ENCODE data around the gene ANKS1B.

The ANKS1B gene

DNA sequence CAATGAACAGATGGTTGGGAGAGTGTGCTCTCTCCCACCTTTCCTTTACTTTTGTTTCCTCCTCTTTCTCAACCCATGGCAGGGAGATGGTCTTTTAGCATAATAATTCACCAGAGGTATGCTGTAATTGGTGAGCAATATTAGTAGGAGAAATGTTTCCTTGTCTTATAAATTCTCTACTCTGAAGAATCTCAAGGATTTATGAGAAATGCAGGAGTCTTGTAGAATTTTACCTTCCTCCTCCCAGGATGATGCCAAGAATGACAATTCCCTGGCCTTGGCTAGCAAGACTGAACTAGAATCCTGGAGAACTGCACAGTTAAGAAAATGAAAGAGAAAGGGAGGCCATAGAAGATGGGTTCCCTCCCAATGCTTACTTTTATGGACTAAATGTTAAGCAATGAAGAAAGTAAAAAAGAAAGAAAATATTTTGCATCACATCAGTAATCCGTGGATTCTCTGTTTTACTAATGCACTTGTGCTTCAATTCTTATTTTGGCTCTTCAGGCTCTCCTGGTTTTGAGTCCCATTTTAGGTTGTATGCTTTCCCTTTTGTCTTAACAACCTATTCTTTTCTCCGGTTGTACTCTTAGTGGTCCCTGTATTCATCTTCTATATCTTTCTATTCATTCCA lies 530.1 kb downstream of the ANKS1B start:
- H3K9me3 ChIP-seq (ENCODE audit: control insufficient read depth, low read length) = no peaks in the 10 kb centered on the region
- H3K4me1 ChIP-seq (ENCODE audit: control insufficient read depth, insufficient read depth, low read length) = no peaks in the 10 kb centered on the region
- no peaks in the 10 kb centered on the region for H3K36me3 ChIP-seq (ENCODE audit: control insufficient read depth, insufficient read depth, low read length)
- H3K4me3 ChIP-seq (ENCODE audit: low read length) = no peak overlapping the region
- H3K27me3 ChIP-seq (ENCODE audit: control insufficient read depth, insufficient read depth, low read length) = no peaks in the 10 kb centered on the region
- H3K9ac ChIP-seq (ENCODE audit: low read length) = no peak overlapping the region

DNA sequence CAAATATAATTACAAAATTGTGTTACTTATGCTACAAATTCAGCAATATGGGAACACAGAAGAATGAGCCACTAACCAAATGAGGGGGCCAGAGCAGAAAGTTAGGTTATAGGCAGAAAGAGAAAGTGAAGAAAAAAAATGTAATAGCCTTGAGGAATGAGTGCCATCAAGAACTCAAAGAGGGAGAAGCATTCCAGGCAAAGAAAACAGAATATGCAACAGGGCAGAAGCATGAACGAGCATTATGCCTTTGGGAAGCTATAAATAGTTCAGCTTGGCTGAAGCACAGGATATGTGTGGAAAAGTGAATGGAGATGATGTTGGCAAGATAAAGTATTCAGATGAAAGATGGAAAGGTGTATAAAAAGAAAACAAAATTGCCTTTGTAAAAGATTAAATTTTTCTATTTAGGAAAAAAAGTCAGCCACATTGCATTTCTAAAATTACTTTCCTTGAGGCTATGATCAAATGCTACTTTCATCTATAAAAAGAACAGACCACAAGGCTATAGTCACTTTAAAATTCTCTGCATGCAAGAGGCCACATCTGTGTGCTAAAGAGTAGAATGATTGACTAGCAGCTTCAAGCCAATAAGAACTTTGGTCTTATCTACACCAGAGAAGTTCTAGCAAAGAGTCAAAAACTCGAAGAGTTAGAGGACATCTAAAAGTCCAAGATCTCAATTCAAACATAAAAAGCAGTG lies 530.7 kb downstream of the ANKS1B start:
- Histone ChIP-seq H3K9ac (ENCODE audit: low read length) (no peak overlapping the region), H3K36me3 (ENCODE audit: control insufficient read depth, insufficient read depth, low read length) (no peaks in the 10 kb centered on the region), H3K4me1 (ENCODE audit: control insufficient read depth, insufficient read depth, low read length) (no peaks in the 10 kb centered on the region), H3K4me3 (ENCODE audit: low read length) (no peak overlapping the region), H3K27me3 (ENCODE audit: control insufficient read depth, insufficient read depth, low read length) (no peaks in the 10 kb centered on the region), H3K9me3 (ENCODE audit: control insufficient read depth, low read length) (no peaks in the 10 kb centered on the region)

DNA sequence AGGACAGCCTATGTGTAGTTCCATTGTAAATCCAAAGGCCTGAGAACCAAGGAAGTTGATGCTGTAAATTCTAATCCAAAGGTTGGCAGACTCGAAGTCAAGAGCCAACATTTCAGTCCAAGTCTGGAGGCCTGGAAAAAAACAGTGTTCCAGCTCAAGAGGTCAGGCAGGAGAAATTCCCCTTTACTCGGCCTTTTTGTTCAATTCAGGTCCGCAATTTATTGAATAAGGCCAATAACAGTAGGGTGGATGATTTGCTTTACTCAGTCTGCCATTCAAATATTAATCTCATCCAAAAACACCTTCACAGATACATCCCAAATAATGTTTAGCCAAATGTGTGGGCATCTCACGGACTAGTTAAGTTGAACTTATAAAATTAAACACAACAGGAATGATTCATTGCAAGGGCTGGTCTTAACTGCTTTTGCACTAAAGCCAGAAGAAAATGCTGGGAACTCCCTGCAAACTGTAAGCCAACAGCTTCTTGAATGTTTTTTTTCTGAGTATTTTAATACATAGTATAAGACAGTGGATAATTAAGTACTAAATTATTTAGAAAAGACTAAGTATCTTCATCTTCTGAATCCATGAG lies 534.6 kb downstream of the ANKS1B start:
- H3K9ac ChIP-seq (ENCODE audit: low read length) = no peak overlapping the region
- H3K4me3 ChIP-seq (ENCODE audit: low read length) = no peak overlapping the region
- no peaks in the 10 kb centered on the region for H3K4me1 ChIP-seq (ENCODE audit: control insufficient read depth, insufficient read depth, low read length)
- no peaks in the 10 kb centered on the region for H3K36me3 ChIP-seq (ENCODE audit: control insufficient read depth, insufficient read depth, low read length)
- H3K27me3 ChIP-seq (ENCODE audit: control insufficient read depth, insufficient read depth, low read length) = no peaks in the 10 kb centered on the region
- H3K9me3 ChIP-seq (ENCODE audit: control insufficient read depth, low read length) = no peaks in the 10 kb centered on the region

DNA sequence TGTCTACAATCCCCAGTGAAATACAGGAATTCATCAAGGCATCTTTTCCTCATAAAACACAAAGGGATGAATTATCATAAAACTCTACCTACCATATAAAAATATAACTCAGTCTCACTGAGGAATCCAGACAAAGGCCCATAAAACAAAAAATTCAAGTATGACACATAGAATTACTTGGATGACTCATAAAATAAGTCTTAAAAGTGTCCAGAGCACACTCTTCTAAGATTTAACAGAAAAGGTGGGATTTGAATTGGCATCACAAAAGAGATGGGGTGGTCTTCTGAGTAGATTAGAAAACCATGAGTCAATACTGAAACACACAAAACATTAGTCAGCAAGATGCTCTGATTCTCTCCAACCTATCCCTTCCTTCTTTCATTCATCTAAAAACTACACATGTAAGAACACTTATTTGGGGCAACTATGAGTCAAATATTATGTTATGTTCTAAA lies 539.8 kb downstream of the ANKS1B start:
- no peak overlapping the region for H3K9ac ChIP-seq (ENCODE audit: low read length)
- H3K4me3 ChIP-seq (ENCODE audit: low read length) = no peak overlapping the region
- H3K4me1 ChIP-seq (ENCODE audit: control insufficient read depth, insufficient read depth, low read length) = no peaks in the 10 kb centered on the region
- no peaks in the 10 kb centered on the region for H3K27me3 ChIP-seq (ENCODE audit: control insufficient read depth, insufficient read depth, low read length)
- no peaks in the 10 kb centered on the region for H3K36me3 ChIP-seq (ENCODE audit: control insufficient read depth, insufficient read depth, low read length)
- H3K9me3 ChIP-seq (ENCODE audit: control insufficient read depth, low read length) = no peaks in the 10 kb centered on the region

DNA sequence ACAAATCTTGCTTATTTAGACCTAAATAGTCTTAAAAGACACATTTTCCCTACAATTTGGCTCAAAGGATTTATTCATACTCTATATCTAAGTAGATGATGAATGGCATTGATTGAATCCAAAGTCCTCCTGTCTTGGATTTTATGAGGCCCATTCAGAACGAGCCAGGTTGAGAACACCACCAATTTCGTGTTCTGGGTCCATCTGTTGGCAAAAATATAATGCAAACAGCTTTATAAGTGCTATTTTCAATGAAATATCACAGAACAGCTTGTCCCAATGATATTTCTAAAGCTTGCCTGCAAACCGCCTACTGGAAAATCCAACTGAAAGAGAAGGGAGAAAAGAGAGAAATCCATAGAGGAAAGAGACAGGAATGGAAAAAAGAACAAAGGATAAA lies 542.0 kb downstream of the ANKS1B start:
- Histone ChIP-seq H3K9ac (ENCODE audit: low read length) (no peak overlapping the region), H3K9me3 (ENCODE audit: control insufficient read depth, low read length) (no peaks in the 10 kb centered on the region), H3K27me3 (ENCODE audit: control insufficient read depth, insufficient read depth, low read length) (no peaks in the 10 kb centered on the region), H3K4me3 (ENCODE audit: low read length) (no peak overlapping the region), H3K4me1 (ENCODE audit: control insufficient read depth, insufficient read depth, low read length) (no peaks in the 10 kb centered on the region), H3K36me3 (ENCODE audit: control insufficient read depth, insufficient read depth, low read length) (no peaks in the 10 kb centered on the region)

DNA sequence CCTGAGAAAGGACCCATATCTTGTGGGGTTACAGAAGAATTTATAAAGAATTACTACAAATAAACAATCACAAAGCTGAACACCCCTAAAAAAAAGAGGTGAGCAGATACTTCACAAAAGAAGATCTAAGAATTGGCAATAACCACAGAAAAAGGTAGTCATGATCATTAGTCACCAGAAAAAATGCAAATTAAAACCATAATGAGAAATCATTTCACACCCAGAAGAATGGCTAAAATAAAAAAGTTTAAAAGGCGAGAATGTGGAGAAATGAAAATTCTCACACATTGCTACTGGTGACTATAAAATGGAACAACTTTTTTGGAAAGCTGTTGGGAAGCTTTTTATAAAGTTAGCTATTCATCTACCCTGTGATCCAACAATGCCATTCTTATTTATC lies 545.3 kb downstream of the ANKS1B start:
- Histone ChIP-seq H3K36me3 (ENCODE audit: control insufficient read depth, insufficient read depth, low read length) (no peaks in the 10 kb centered on the region), H3K9me3 (ENCODE audit: control insufficient read depth, low read length) (no peaks in the 10 kb centered on the region), H3K4me1 (ENCODE audit: control insufficient read depth, insufficient read depth, low read length) (no peaks in the 10 kb centered on the region), H3K27me3 (ENCODE audit: control insufficient read depth, insufficient read depth, low read length) (no peaks in the 10 kb centered on the region), H3K4me3 (ENCODE audit: low read length) (no peak overlapping the region), H3K9ac (ENCODE audit: low read length) (no peak overlapping the region)

DNA sequence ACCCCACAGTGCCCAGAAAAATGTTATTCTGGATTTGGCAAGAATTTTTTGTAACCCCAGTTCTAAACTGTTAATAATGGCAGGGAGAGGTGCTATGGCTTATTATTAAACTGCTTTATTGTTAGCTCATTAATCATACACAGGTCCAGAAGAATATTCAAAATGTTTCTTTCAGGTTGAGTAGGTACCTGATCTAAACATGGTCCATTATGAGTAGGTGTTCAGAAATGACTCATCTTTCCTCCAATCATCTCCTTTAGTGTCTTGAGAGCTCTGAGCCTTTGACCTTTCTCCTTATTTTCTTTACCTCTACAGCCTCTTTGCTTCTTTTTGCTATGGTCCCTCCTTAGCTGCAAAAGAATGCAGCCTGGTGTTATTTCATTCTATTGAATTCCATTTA lies 548.2 kb downstream of the ANKS1B start:
- no peaks in the 10 kb centered on the region for H3K9me3 ChIP-seq (ENCODE audit: control insufficient read depth, low read length)
- H3K27me3 ChIP-seq (ENCODE audit: control insufficient read depth, insufficient read depth, low read length) = no peaks in the 10 kb centered on the region
- no peaks in the 10 kb centered on the region for H3K36me3 ChIP-seq (ENCODE audit: control insufficient read depth, insufficient read depth, low read length)

DNA sequence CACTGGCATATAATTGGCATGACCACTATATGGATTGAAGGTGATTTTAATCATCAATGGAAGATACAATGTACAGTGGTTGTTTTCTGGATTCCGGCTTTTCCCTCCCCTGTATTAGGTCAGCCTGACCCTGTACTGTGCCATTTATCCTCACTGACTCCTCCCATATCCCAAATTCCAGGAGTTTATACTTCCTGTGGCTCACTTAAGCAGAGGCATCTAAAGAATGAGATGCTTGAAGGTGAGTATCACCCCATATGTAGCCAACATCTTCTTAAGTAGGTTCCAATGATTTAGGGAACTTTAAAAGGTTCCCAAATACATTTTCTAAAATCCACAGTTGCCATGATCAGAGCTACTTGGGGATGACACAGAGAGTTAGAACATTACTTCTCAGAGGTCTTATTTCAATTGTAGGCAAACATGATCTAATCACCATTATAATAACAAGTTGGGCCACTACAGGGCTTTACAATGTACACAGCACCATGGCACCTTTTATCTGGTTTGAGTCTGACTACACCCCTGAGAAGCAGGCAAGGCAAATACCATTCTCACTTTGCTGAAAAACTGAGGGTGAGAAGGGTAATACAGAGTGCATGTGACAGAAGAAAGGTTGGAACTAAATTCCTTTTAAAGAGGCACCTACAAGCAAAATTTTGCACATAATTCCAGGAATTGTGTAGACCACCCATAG lies 549.5 kb downstream of the ANKS1B start:
- no peaks in the 10 kb centered on the region for H3K4me1 ChIP-seq (ENCODE audit: control insufficient read depth, insufficient read depth, low read length)
- H3K9me3 ChIP-seq (ENCODE audit: control insufficient read depth, low read length) = no peaks in the 10 kb centered on the region
- no peak overlapping the region for H3K9ac ChIP-seq (ENCODE audit: low read length)
- no peaks in the 10 kb centered on the region for H3K27me3 ChIP-seq (ENCODE audit: control insufficient read depth, insufficient read depth, low read length)
- H3K36me3 ChIP-seq (ENCODE audit: control insufficient read depth, insufficient read depth, low read length) = no peaks in the 10 kb centered on the region
- H3K4me3 ChIP-seq (ENCODE audit: low read length) = no peak overlapping the region

More for the DNA sequence above, 548.2 kb downstream of the ANKS1B start:
- no peak overlapping the region for H3K9ac ChIP-seq (ENCODE audit: low read length)
- H3K4me1 ChIP-seq (ENCODE audit: control insufficient read depth, insufficient read depth, low read length) = no peaks in the 10 kb centered on the region
- H3K4me3 ChIP-seq (ENCODE audit: low read length) = no peak overlapping the region

DNA sequence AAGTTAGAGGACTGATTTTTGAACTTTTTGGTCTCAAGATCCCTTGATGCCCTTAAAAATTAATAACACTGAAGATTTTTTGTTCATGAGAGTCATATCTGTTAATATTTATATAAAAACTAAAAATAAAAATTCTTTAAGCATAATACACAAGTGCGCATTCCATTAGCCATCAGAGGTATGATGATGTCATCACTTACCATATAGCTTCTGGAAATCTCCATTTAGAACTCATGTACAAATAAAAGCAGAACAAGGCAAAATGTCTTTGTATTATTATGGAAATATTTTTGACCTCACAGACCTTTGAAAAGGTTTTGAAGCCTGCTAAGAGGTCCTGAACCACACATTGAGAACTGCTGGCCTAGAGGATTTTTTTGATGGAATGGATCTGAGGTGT lies 551.6 kb downstream of the ANKS1B start:
- Histone ChIP-seq H3K9ac (ENCODE audit: low read length) (no peak overlapping the region), H3K4me3 (ENCODE audit: low read length) (no peak overlapping the region), H3K27me3 (ENCODE audit: control insufficient read depth, insufficient read depth, low read length) (no peaks in the 10 kb centered on the region), H3K36me3 (ENCODE audit: control insufficient read depth, insufficient read depth, low read length) (no peaks in the 10 kb centered on the region), H3K9me3 (ENCODE audit: control insufficient read depth, low read length) (no peaks in the 10 kb centered on the region), H3K4me1 (ENCODE audit: control insufficient read depth, insufficient read depth, low read length) (no peaks in the 10 kb centered on the region)

DNA sequence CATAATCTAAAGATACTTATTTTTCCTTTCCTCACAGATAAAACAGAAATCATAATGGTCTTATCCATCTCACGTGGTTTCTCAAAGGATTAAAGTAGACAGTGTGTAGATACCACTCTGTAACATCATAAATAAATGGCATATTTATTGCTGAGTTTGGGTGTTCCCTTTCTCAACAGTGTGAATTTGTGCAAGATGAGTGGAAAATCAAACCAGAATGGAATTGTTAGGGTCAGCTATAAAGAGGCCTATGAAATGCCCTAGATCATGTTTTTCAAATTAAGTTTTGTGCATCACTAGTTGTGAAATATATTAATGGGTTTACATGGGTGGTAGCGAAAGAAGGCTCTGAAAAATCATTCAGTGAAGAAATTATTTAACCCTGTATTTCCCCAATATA lies 553.5 kb downstream of the ANKS1B start:
- Histone ChIP-seq H3K9ac (ENCODE audit: low read length) (no peak overlapping the region), H3K4me1 (ENCODE audit: control insufficient read depth, insufficient read depth, low read length) (no peaks in the 10 kb centered on the region), H3K36me3 (ENCODE audit: control insufficient read depth, insufficient read depth, low read length) (no peaks in the 10 kb centered on the region), H3K9me3 (ENCODE audit: control insufficient read depth, low read length) (no peaks in the 10 kb centered on the region), H3K27me3 (ENCODE audit: control insufficient read depth, insufficient read depth, low read length) (no peaks in the 10 kb centered on the region), H3K4me3 (ENCODE audit: low read length) (no peak overlapping the region)

DNA sequence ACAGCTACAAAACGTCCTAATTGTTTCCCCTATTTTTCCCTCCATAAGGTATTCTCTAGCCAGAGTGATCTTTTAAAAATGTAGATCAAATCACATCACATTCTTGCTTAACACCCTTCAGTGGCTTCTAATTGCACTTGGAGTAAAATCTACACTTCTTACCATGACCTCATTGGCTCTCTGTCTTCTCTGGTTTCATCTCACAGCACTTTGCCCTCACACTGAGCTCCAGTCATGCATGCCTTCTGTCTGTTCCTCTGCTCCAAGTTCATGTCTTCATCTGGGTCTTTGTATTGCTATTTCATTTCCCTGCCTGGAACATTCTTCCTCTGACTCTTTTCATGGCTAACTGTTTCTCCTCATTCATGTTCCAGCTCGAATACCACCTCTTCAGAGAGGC lies 557.6 kb downstream of the ANKS1B start:
- H3K9me3 ChIP-seq (ENCODE audit: control insufficient read depth, low read length) = no peaks in the 10 kb centered on the region
- no peak overlapping the region for H3K9ac ChIP-seq (ENCODE audit: low read length)
- no peaks in the 10 kb centered on the region for H3K4me1 ChIP-seq (ENCODE audit: control insufficient read depth, insufficient read depth, low read length)
- H3K4me3 ChIP-seq (ENCODE audit: low read length) = no peak overlapping the region
- H3K36me3 ChIP-seq (ENCODE audit: control insufficient read depth, insufficient read depth, low read length) = no peaks in the 10 kb centered on the region
- no peaks in the 10 kb centered on the region for H3K27me3 ChIP-seq (ENCODE audit: control insufficient read depth, insufficient read depth, low read length)

DNA sequence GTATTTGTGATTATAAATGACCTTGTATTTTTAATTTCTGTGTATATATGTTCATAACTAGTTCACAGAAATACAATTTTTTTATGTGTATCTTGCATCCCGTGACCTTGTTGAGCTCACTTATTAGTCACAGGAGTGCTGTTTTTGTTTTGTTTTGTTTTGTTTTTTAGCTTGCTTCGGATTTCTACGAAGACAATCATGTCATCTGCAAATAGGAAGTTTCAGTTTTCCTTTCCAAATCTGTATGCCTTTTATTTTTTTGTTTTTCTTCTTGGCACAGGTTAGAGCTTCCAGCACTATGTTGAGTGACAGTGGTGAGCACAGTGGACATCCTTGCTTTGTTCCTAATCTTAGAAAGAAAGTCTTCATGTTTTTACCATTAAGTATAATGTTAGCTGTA lies 566.4 kb downstream of the ANKS1B start:
- no peak overlapping the region for H3K9ac ChIP-seq (ENCODE audit: low read length)
- no peaks in the 10 kb centered on the region for H3K27me3 ChIP-seq (ENCODE audit: control insufficient read depth, insufficient read depth, low read length)
- no peaks in the 10 kb centered on the region for H3K9me3 ChIP-seq (ENCODE audit: control insufficient read depth, low read length)
- no peak overlapping the region for H3K4me3 ChIP-seq (ENCODE audit: low read length)
- H3K4me1 ChIP-seq (ENCODE audit: control insufficient read depth, insufficient read depth, low read length) = no peaks in the 10 kb centered on the region
- H3K36me3 ChIP-seq (ENCODE audit: control insufficient read depth, insufficient read depth, low read length) = no peaks in the 10 kb centered on the region
